Epithelial cell of prostate (primary cell): ENCODE results near the gene RIPPLY3.
"Not testable (repeated sequence)": the region's sequence is repeated elsewhere in the genome, so short reads cannot be mapped to it uniquely, and the experiment has no call there.

Experiments
- DNase-seq: peaks from one replicate; pipeline ENCODE4 v3.0.0-alpha.2; 2011; ENCODE audit warnings: low read depth, low spot score
- H3K27ac ChIP-seq: fragments of 450-650 bp; 2 replicates; pipeline ENCODE4 v1.5.1; 2017; ENCODE audit warnings: mild to moderate bottlenecking

RIPPLY3 gene

GRCh38 chr21:37005548-37006485 lies 685 bp upstream of the RIPPLY3 start:
- DNase-seq = no peak
- H3K27ac ChIP-seq = no peak overlapping the region

GRCh38 chr21:37008724-37009123 lies 2.2 kb downstream of the RIPPLY3 start:
- H3K27ac ChIP-seq = no peak overlapping the region
- DNase-seq = no peak

- no peak for DNase-seq
- no peak overlapping the region for H3K27ac ChIP-seq
These were observed 3.3 kb downstream of the RIPPLY3 start for GRCh38 chr21:37009740-37010341.

- no peak overlapping the region for H3K27ac ChIP-seq
- no peak for DNase-seq
These were observed 11.6 kb downstream of the RIPPLY3 start for GRCh38 chr21:37017951-37018679.

- no peak for DNase-seq
- no peak overlapping the region for H3K27ac ChIP-seq
These were observed 20.0 kb downstream of the RIPPLY3 start for GRCh38 chr21:37026499-37026898.

- no peak for DNase-seq
- H3K27ac ChIP-seq = no peak overlapping the region
These were observed 22.1 kb downstream of the RIPPLY3 start for GRCh38 chr21:37028570-37028969.

- DNase-seq = no peak
These were observed 24.4 kb downstream of the RIPPLY3 start for GRCh38 chr21:37030864-37031263.

GRCh38 chr21:37032293-37032692 lies 25.8 kb downstream of the RIPPLY3 start:
- H3K27ac ChIP-seq = no peak overlapping the region
- DNase-seq = no peak

More at GRCh38 chr21:37030864-37031263, 24.4 kb downstream of the RIPPLY3 start:
- H3K27ac ChIP-seq = no peak overlapping the region

- no peak overlapping the region for H3K27ac ChIP-seq
- DNase-seq = peak; percentile 8
These were observed 26.5 kb downstream of the RIPPLY3 start for GRCh38 chr21:37032877-37033471.

GRCh38 chr21:37034394-37034793 lies 27.9 kb downstream of the RIPPLY3 start:
- H3K27ac ChIP-seq, DNase-seq: not testable (repeated sequence)

GRCh38 chr21:37036177-37036576 lies 29.7 kb downstream of the RIPPLY3 start:
- no peak for DNase-seq
- H3K27ac ChIP-seq = no peak overlapping the region

GRCh38 chr21:37039411-37040075 lies 33.0 kb downstream of the RIPPLY3 start:
- no peak overlapping the region for H3K27ac ChIP-seq
- DNase-seq = no peak

GRCh38 chr21:37040212-37040611 lies 33.7 kb downstream of the RIPPLY3 start:
- H3K27ac ChIP-seq = no peak overlapping the region
- no peak for DNase-seq

GRCh38 chr21:37041706-37042271 lies 35.3 kb downstream of the RIPPLY3 start:
- H3K27ac ChIP-seq = no peak overlapping the region
- DNase-seq = no peak

- DNase-seq = no peak
- H3K27ac ChIP-seq = no peak overlapping the region
These were observed 37.3 kb downstream of the RIPPLY3 start for GRCh38 chr21:37043818-37044217.

GRCh38 chr21:37044643-37045042 lies 38.1 kb downstream of the RIPPLY3 start:
- H3K27ac ChIP-seq = no peak overlapping the region
- DNase-seq = no peak

- H3K27ac ChIP-seq = no peak overlapping the region
- no peak for DNase-seq
These were observed 38.6 kb downstream of the RIPPLY3 start for GRCh38 chr21:37045149-37045548.

GRCh38 chr21:37045556-37045955 lies 39.1 kb downstream of the RIPPLY3 start:
- H3K27ac ChIP-seq = no peak overlapping the region
- no peak for DNase-seq

- DNase-seq = no peak
- H3K27ac ChIP-seq = no peak overlapping the region
These were observed 40.6 kb downstream of the RIPPLY3 start for GRCh38 chr21:37047079-37047478.

GRCh38 chr21:37049741-37050140 lies 43.2 kb downstream of the RIPPLY3 start:
- H3K27ac ChIP-seq, DNase-seq: not testable (repeated sequence)
